GM18861 (cell line): Measurements from ENCODE around the gene ENOX2.
A peak's percentile ranks its signal among the peaks of the same experiment; 100 is the strongest.

Experiments used
- ATAC-seq: cut with Tn5 transposase; IDR thresholded peaks from one replicate; pipeline ENCODE4 v1.9.1; 2021; ENCODE audit not compliant: unreplicated experiment

Gene ENOX2

GRCh38 chrX:130885508-130885907 is 17.5 kb downstream of the ENOX2 start:
- ATAC-seq, result no peak

- ATAC-seq, result no peak
Measured at GRCh38 chrX:130884627-130885026, 18.4 kb downstream of the ENOX2 start.

- no peak for ATAC-seq
Measured at GRCh38 chrX:130879869-130880268, 23.1 kb downstream of the ENOX2 start.

- no peak for ATAC-seq
Measured at GRCh38 chrX:130878350-130879341, 24.4 kb downstream of the ENOX2 start.

- ATAC-seq, result no peak
Measured at GRCh38 chrX:130877892-130878341, 25.1 kb downstream of the ENOX2 start.

GRCh38 chrX:130876226-130876625 is 26.8 kb downstream of the ENOX2 start:
- ATAC-seq, result no peak

- no peak for ATAC-seq
Measured at GRCh38 chrX:130874751-130875150, 28.3 kb downstream of the ENOX2 start.

GRCh38 chrX:130869239-130869638 is 33.8 kb downstream of the ENOX2 start:
- ATAC-seq, result no peak

GRCh38 chrX:130861462-130861861 is 41.5 kb downstream of the ENOX2 start:
- no peak for ATAC-seq

- ATAC-seq, result peak; percentile 96
Measured at GRCh38 chrX:130857207-130857606, 45.8 kb downstream of the ENOX2 start.

GRCh38 chrX:130851569-130851968 is 51.4 kb downstream of the ENOX2 start:
- no peak for ATAC-seq

GRCh38 chrX:130848763-130849162 is 54.2 kb downstream of the ENOX2 start:
- peak; percentile 69 for ATAC-seq

- no peak for ATAC-seq
Measured at GRCh38 chrX:130846746-130847145, 56.3 kb downstream of the ENOX2 start.

GRCh38 chrX:130841776-130842175 is 61.2 kb downstream of the ENOX2 start:
- no peak for ATAC-seq

- ATAC-seq, result no peak
Measured at GRCh38 chrX:130840345-130840744, 62.7 kb downstream of the ENOX2 start.

GRCh38 chrX:130836447-130836846 is 66.6 kb downstream of the ENOX2 start:
- ATAC-seq, result peak; percentile 54

GRCh38 chrX:130834830-130835229 is 68.2 kb downstream of the ENOX2 start:
- ATAC-seq, result no peak

- ATAC-seq, result no peak
Measured at GRCh38 chrX:130834149-130834548, 68.9 kb downstream of the ENOX2 start.

- ATAC-seq, result no peak
Measured at GRCh38 chrX:130831347-130831722, 71.7 kb downstream of the ENOX2 start.

- ATAC-seq, result no peak
Measured at GRCh38 chrX:130830599-130831346, 72.2 kb downstream of the ENOX2 start.

GRCh38 chrX:130829526-130830515 is 73.2 kb downstream of the ENOX2 start:
- ATAC-seq, result no peak
